IMR-90 (cell line): ENCODE measurements around the gene PXK. TPM values are rescaled to one million over a fixed set of nuclear protein-coding genes. Genes with fewer than 3 reads are reported as not detected.

Experiments
- ATAC-seq: fragments of 200-7000 bp; cut with Tn5 transposase; 2 replicates; pipeline ENCODE4 v1.9.1; 2020; ENCODE audit warnings: low read depth, mild to moderate bottlenecking, moderate library complexity
- BruUV-seq: library from RNA; stranded (reverse); fragments of 400-500 nt; replicated peaks from 2 replicates; lab custom pipeline; 2021; lab: Mats Ljungman, UMichigan
- CTCF ChIA-PET: fragments of 300-600 bp; formaldehyde crosslinking; extraction: SDS; loops from one replicate; lab custom pipeline; 2021; ENCODE audit warnings: antibody characterized with exemption; lab: Yijun Ruan, JAX
- POLR2A ChIA-PET: fragments of 300-600 bp; sonication (Branson Sonifier 250); formaldehyde crosslinking; loops from one replicate; lab custom pipeline; 2022; ENCODE audit warnings: antibody characterized with exemption; ENCODE audit not compliant: unreplicated experiment; lab: Charles Lee
- DNase-seq: peaks from one replicate; pipeline ENCODE4 v3.0.0; 2013
- H2AFZ ChIP-seq: replicated peaks from 2 replicates; pipeline ENCODE3; 2013; ENCODE audit warnings: low read length, mild to moderate bottlenecking; ENCODE audit not compliant: poor library complexity
- H2AK5ac ChIP-seq: 2 replicates; pipeline ENCODE4 v1.6.1; 2013; ENCODE audit warnings: low read depth, low read length, inconsistent platforms
- H2AK9ac ChIP-seq: replicated peaks from 2 replicates; pipeline ENCODE3; 2013; ENCODE audit warnings: mild to moderate bottlenecking, low read depth, low read length, moderate library complexity; ENCODE audit not compliant: poor library complexity
- H2BK120ac ChIP-seq: 2 replicates; pipeline ENCODE4 v1.6.1; 2013; ENCODE audit warnings: low read depth, low read length, inconsistent platforms
- H2BK15ac ChIP-seq: 3 replicates; pipeline ENCODE4 v1.6.1; 2013; ENCODE audit warnings: low read depth, low read length, inconsistent platforms
- H2BK20ac ChIP-seq: 2 replicates; pipeline ENCODE4 v1.6.1; 2013; ENCODE audit warnings: low read depth, mild to moderate bottlenecking, inconsistent platforms, low read length, moderate library complexity
- H2BK5ac ChIP-seq: 2 replicates; pipeline ENCODE4 v1.6.1; 2013; ENCODE audit warnings: mild to moderate bottlenecking, low read depth, low read length, inconsistent platforms; ENCODE audit not compliant: poor library complexity, severe bottlenecking
- H3K14ac ChIP-seq: replicated peaks from 2 replicates; pipeline ENCODE4 v1.6.1; 2013; ENCODE audit warnings: low read depth, low read length, inconsistent platforms
- H3K18ac ChIP-seq: 2 replicates; pipeline ENCODE4 v1.6.1; 2013; ENCODE audit warnings: low read depth, low read length, control low read depth
- H3K23ac ChIP-seq: 2 replicates; pipeline ENCODE4 v1.6.1; 2013; ENCODE audit warnings: low read depth, low read length, inconsistent platforms
- H3K27ac ChIP-seq: 2 replicates; pipeline ENCODE4 v1.5.1; 2013; ENCODE audit warnings: mild to moderate bottlenecking, control low read depth, low read length; ENCODE audit not compliant: insufficient read depth
- H3K27me3 ChIP-seq: 2 replicates; pipeline ENCODE4 v1.6.1; 2013; ENCODE audit warnings: low read length; ENCODE audit not compliant: control insufficient read depth, insufficient read depth
- H3K36me3 ChIP-seq: 2 replicates; pipeline ENCODE4 v1.6.1; 2013; ENCODE audit warnings: low read length, mixed read lengths; ENCODE audit not compliant: control insufficient read depth, insufficient read depth
- H3K4ac ChIP-seq: 2 replicates; pipeline ENCODE4 v1.6.1; 2013; ENCODE audit warnings: low read depth, low read length, inconsistent platforms
- H3K4me1 ChIP-seq: 2 replicates; pipeline ENCODE4 v1.6.1; 2013; ENCODE audit warnings: low read length, mixed read lengths; ENCODE audit not compliant: control insufficient read depth, insufficient read depth
- H3K4me2 ChIP-seq: 2 replicates; pipeline ENCODE4 v1.6.1; 2013; ENCODE audit warnings: low read depth, mild to moderate bottlenecking, control low read depth, low read length, moderate library complexity
- H3K4me3 ChIP-seq: 2 replicates; pipeline ENCODE4 v1.5.1; 2013; ENCODE audit warnings: low read depth, mild to moderate bottlenecking, control low read depth, low read length, moderate library complexity; ENCODE audit not compliant: insufficient read depth
- H3K56ac ChIP-seq: 2 replicates; pipeline ENCODE4 v1.6.1; 2013; ENCODE audit warnings: low read length, inconsistent platforms; ENCODE audit not compliant: insufficient read depth; ENCODE audit errors: extremely low read depth
- H3K79me1 ChIP-seq, 2 experiments: 2 replicates each; pipeline ENCODE4 v1.6.1; 2013; ENCODE audit warnings: low read length in 2 of 2, inconsistent platforms in 1 of 2, low read depth in 1 of 2
- H3K9ac ChIP-seq: 2 replicates; pipeline ENCODE4 v1.6.1; 2013; ENCODE audit warnings: low read depth, low read length, control low read depth
- H3K9me1 ChIP-seq: 2 replicates; pipeline ENCODE4 v1.6.1; 2013; ENCODE audit warnings: low read length, inconsistent platforms; ENCODE audit not compliant: insufficient read depth
- H3K9me3 ChIP-seq: 2 replicates; pipeline ENCODE4 v1.6.1; 2013; ENCODE audit warnings: low read length; ENCODE audit not compliant: control insufficient read depth, insufficient read depth
- H4K20me1 ChIP-seq: 2 replicates; pipeline ENCODE4 v1.6.1; 2013; ENCODE audit warnings: low read length, inconsistent platforms; ENCODE audit not compliant: insufficient read depth
- H4K5ac ChIP-seq: 2 replicates; pipeline ENCODE4 v1.6.1; 2013; ENCODE audit warnings: mild to moderate bottlenecking, low read depth, low read length, control low read depth
- H4K8ac ChIP-seq, 2 experiments: 2 replicates each; pipeline ENCODE4 v1.6.1; 2013; ENCODE audit warnings: low read depth in 2 of 2, low read length in 2 of 2, control low read depth in 1 of 2, inconsistent platforms in 1 of 2
- H4K91ac ChIP-seq: 2 replicates; pipeline ENCODE4 v1.6.1; 2013; ENCODE audit warnings: low read depth, low read length, inconsistent platforms; ENCODE audit not compliant: insufficient read depth
- BHLHE40 ChIP-seq: fragments of 150-350 bp; IDR thresholded peaks from 2 replicates; pipeline ENCODE4 v1.6.1; 2016; ENCODE audit warnings: mild to moderate bottlenecking, low read depth, low read length
- CEBPB ChIP-seq: IDR thresholded peaks from 2 replicates; pipeline ENCODE4 v1.6.1; 2012; ENCODE audit warnings: low read depth, low read length, improper control_type of control experiment
- CHD1 ChIP-seq: IDR thresholded peaks from 2 replicates; pipeline ENCODE4 v1.6.1; 2012; ENCODE audit warnings: low read depth, low read length, improper control_type of control experiment
- CTCF ChIP-seq: conservative IDR thresholded peaks from 2 replicates; pipeline ENCODE4 v1.5.1; 2012; ENCODE audit warnings: mild to moderate bottlenecking, low read depth, low read length, improper control_type of control experiment
- ELK1 ChIP-seq: fragments of 150-350 bp; IDR thresholded peaks from 2 replicates; pipeline ENCODE4 v1.6.1; 2016; ENCODE audit warnings: low read depth, mild to moderate bottlenecking, low read length, moderate library complexity, borderline replicate concordance
- FOS ChIP-seq: fragments of 150-350 bp; IDR thresholded peaks from 2 replicates; pipeline ENCODE4 v1.6.1; 2016; ENCODE audit warnings: low read depth, low read length
- MAFK ChIP-seq: IDR thresholded peaks from 2 replicates; pipeline ENCODE4 v1.6.1; 2012; ENCODE audit warnings: low read depth, low read length, improper control_type of control experiment
- MAZ ChIP-seq: IDR thresholded peaks from 2 replicates; pipeline ENCODE4 v1.6.1; 2012; ENCODE audit warnings: low read depth, mild to moderate bottlenecking, low read length, improper control_type of control experiment, moderate library complexity, borderline replicate concordance
- MXI1 ChIP-seq: IDR thresholded peaks from 2 replicates; pipeline ENCODE4 v1.6.1; 2012; ENCODE audit warnings: low read depth, mild to moderate bottlenecking, low read length, moderate library complexity, borderline replicate concordance
- NFE2L2 ChIP-seq: fragments of 150-350 bp; IDR thresholded peaks from 2 replicates; pipeline ENCODE4 v1.6.1; 2016; ENCODE audit warnings: low read depth, mild to moderate bottlenecking, low read length
- POLR2A ChIP-seq: IDR thresholded peaks from 2 replicates; pipeline ENCODE4 v1.6.1; 2012; ENCODE audit warnings: mild to moderate bottlenecking, low read depth, low read length
- RAD21 ChIP-seq: IDR thresholded peaks from 2 replicates; pipeline ENCODE4 v1.6.1; 2012; ENCODE audit warnings: low read length, improper control_type of control experiment
- RCOR1 ChIP-seq: IDR thresholded peaks from 2 replicates; pipeline ENCODE4 v1.6.1; 2012; ENCODE audit warnings: mild to moderate bottlenecking, low read length, improper control_type of control experiment; ENCODE audit not compliant: insufficient replicate concordance
- RFX5 ChIP-seq: IDR thresholded peaks from 2 replicates; pipeline ENCODE4 v1.8.0; 2012; ENCODE audit warnings: low read depth, mild to moderate bottlenecking, low read length, moderate library complexity
- SMC3 ChIP-seq: fragments of 150-350 bp; IDR thresholded peaks from 2 replicates; pipeline ENCODE4 v1.6.1; 2016; ENCODE audit warnings: low read depth, mild to moderate bottlenecking, antibody characterized with exemption, low read length, moderate library complexity
- USF2 ChIP-seq: fragments of 150-350 bp; IDR thresholded peaks from 2 replicates; pipeline ENCODE4 v1.6.1; 2017; ENCODE audit warnings: mild to moderate bottlenecking, antibody characterized with exemption, low read length, low read depth
- WGBS, 2 experiments: methylation state at CpG; one replicate each; pipeline versions ENCODE4 v1.1.5 to v1.1.7; 2013; ENCODE audit warnings: missing lambda C conversion rate in 2 of 2; ENCODE audit not compliant: insufficient read length in 1 of 2; ENCODE audit errors: extremely low coverage in 2 of 2; 5-methylcytosine and 5-hydroxymethylcytosine counted together
- dilution Hi-C: fragments of 300-500 bp; cut with HindIII; formaldehyde crosslinking; loops from one replicate; pipeline ENCODE4 v1.14.3; 2018; ENCODE audit warnings: low sequenced_read_pairs; ENCODE audit not compliant: unreplicated experiment
- in situ Hi-C: fragments of 300-500 bp; cut with MboI; formaldehyde crosslinking; loops from 3 replicates; pipeline ENCODE4 v1.14.3; 2019; ENCODE audit warnings: low sequenced_read_pairs, inconsistent platforms, mixed read lengths
- intact Hi-C: fragments of 100-400 bp; cut with micrococcal nuclease; formaldehyde crosslinking; loops from 2 replicates; pipeline ENCODE4 v1.10.0; 2022
- polyA plus RNA-seq, 3 experiments: library from polyadenylated mRNA; depleted of rRNA; stranded (reverse); fragments of >200 nt; gene quantifications; 2 replicates each; pipeline ENCODE4 v1.2.3, GENCODE V29; 2012; ENCODE audit warnings: low replicate concordance in 1 of 3
- total RNA-seq: library from RNA; depleted of rRNA; stranded (reverse); fragments of >200 nt; gene quantifications from 2 replicates; pipeline ENCODE4 v1.2.3, GENCODE V29; 2012

PXK gene
- total and polyA plus RNA-seq, 2 of the 4 experiments (the other 2 are of a cell fraction) = 14.3 to 17.7 TPM

GRCh38 chr3:58403513-58404109, 70.9 kb downstream of the PXK start:
- Histone ChIP-seq H3K23ac (0 out of 2 replicates have a peak overlapping the region, but pooled peaks have one; percentile 5), H4K5ac (no peak overlapping the region), H2AK9ac (no peak overlapping the region), H3K27me3 (no peaks in the 10 kb centered on the region), H3K27ac (no peak overlapping the region), H3K4me3 (no peak overlapping the region), H2BK15ac (no peak overlapping the region), H2AK5ac (no peak overlapping the region), H2AFZ (no peak overlapping the region), H3K4me1 (peaks cover 2% of the 10 kb centered on the region; the same call in 1 of the 2 replicates), H3K79me1 (peaks cover 0 to 4% of the 10 kb centered on the region in 2 experiments; a peak in 1 of 4 replicates), H3K36me3 (peaks cover 33% of the 10 kb centered on the region), H3K4me2 (no peak overlapping the region), H3K56ac (no peak overlapping the region), H2BK5ac (no peak overlapping the region), H3K9me1 (peaks cover 8% of the 10 kb centered on the region; the same call in 1 of the 2 replicates), H4K91ac (no peak overlapping the region), H3K4ac (no peak overlapping the region), H4K8ac (no peak overlapping the region), H3K9ac (no peak overlapping the region), H4K20me1 (no peaks in the 10 kb centered on the region; the same call in 1 of the 2 replicates), H3K18ac (no peak overlapping the region), H3K9me3 (peaks cover 4% of the 10 kb centered on the region), H3K14ac (no peak overlapping the region), H2BK20ac (no peak overlapping the region), H2BK120ac (no peak overlapping the region)
- dilution Hi-C loops (no loop called here), in situ Hi-C loops (loop anchor here (25.0 kb wide), 1 partner anchor 216 kb away; no protein-coding TSS in a partner anchor), intact Hi-C loops (no loop called here)
- ChIA-PET POLR2A (no interaction called here), CTCF (no interaction called here)
- WGBS, 2 experiments = no CpG with 5 or more reads among the region's 6 CpGs
- ATAC-seq (no peak), DNase-seq (no peak)
- BruUV-seq = no TSS peak
- no peak for TF ChIP-seq CEBPB
- TF ChIP-seq NFE2L2 = no peak
- no peak for TF ChIP-seq FOS
- TF ChIP-seq CTCF = no peak
- no peak for TF ChIP-seq SMC3
- no peak for TF ChIP-seq MXI1
- TF ChIP-seq MAZ = no peak
- TF ChIP-seq RAD21 = no peak
- TF ChIP-seq MAFK = no peak
- no peak for TF ChIP-seq USF2
- TF ChIP-seq RFX5 = no peak
- TF ChIP-seq POLR2A = no peak
- TF ChIP-seq BHLHE40 = no peak
- TF ChIP-seq CHD1 = no peak
- TF ChIP-seq ELK1 = no peak
- TF ChIP-seq RCOR1 = no peak
